ENCODE measurements around the gene HNRNPUL1.

DNA sequence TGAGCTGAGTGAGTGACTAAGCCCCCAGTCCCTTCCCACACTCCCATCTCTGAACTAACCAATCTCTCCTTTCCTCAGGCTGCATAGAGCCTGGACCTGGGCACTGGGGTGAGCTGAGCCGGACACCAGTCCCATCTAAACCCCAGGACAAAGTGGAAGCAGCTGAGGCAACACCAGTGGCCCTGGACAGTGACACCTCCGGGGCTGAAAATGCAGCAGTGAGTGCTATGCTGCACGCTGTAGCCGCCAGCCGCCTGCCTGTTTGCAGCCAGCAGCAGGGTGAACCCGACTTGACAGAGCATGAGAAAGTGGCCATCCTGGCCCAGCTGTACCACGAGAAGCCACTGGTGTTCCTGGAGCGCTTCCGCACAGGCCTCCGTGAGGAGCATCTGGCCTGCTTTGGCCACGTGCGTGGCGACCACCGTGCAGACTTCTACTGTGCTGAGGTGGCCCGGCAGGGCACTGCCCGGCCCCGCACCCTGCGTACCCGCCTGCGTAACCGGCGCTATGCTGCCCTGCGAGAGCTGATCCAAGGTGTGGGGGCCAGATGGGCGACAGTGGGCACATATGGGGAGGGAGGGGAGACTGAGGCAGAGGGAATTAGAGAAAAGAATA is 52.2 kb downstream of the HNRNPUL1 start:
- TF ChIP-seq CREB1 (IDR thresholded peaks at IDR 0.05; ENCODE audit: low read depth): no peak
- TF ChIP-seq TCF12 (IDR thresholded peaks at IDR 0.05; ENCODE audit: low read depth): no peak
